GF-D8 (cell line): Measurements from ENCODE around the gene GNPDA1.

ENCODE experiments used
- DNase-seq: peaks from one replicate; lab custom pipeline; 2025; lab: John Stamatoyannopoulos, UW

Gene GNPDA1

DNA sequence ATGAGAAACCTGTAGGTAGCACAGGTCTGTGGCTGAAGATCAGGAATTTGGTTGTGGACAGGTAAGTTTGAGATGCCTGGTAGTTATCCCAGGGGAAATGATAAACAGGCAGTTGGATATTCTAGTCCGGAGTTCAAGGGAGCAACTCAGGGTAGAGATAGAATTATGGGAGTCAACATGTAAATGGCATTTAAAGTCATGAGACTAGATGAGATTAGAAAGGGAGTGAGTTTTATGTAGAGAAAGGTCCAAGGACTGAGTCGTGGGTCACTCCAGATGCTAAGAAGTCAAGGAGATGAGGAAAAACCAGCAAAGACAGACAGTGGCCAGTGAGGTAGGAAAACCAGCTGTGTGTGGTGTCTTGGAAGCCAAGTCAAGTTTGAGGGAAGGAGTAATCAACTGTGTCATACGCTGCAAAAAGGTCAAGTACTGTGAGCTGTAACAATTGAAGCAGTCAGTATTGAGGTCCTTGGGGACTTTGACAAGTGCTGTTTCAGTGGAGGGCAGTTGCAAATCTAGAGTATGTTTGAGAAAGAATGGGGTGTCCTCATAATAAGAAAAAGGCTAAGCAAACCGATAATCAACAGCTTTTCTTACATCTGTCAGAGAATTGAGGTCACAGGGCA is 18.2 kb downstream of the GNPDA1 start:
- no peak for DNase-seq

DNA sequence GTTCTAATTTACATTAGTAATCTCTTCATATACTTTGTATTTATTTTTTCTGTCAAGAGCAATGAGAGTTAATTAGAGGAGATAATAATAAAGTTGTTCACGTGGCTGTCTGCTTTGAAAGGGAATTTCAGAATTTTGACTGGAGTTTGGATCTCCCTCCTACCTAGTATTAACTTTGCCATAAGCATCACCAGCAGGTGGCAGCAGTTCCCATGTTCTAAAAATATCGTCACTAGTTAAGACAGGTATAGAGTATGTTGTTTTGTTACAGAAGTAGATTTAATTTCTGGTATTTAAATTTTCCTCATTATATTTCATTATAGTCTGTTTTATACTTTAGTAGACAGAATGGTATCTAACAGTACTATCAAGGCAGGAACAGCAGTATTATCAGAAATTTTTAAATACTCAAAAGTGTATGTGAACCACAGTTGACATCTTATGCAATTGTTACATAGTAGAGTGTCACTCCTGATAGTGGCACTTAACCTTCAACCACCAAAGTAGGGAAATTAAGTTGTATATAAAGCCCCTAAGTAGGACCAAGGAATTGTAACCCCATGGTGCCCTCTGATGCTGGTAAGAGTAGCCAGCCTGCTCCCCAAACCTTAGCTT is 20.4 kb downstream of the GNPDA1 start:
- DNase-seq: no peak

DNA sequence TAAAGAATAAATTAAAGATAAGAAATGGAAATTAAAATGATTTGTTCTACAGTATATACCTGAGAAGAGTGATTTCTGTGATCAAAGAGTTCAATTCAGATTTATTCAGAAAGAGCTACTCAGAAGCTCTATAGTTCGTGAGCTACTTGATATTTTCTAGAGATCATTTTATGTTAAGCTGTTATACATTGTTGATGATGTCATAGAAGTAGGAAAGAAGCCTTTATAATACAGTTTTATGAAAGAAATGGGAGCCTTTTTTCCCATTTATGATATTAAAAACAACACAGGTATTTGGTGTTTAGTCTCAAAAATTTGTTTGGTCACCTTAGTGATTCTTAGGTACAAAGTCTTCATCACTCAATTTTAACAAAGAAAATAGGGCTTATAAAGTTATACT is 23.1 kb downstream of the GNPDA1 start:
- no peak for DNase-seq

DNA sequence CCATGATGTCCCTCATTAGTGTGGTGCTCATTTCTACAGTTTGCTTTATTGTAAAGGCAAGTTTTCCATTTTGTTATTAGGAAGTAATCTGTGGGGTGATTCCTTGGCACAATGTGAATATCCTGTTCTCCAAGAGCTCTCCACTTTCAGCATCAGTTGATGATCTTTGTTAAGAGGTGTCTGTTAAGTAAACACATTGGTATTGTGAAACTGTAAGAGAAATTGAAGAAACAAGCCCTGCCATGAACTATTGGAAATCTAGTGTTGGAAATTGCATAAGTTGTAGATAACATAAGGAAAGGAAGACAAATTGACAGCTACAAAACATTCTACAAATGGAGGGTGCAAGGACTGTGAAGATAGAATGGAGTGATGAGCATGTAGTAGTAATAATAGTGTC is 26.8 kb downstream of the GNPDA1 start:
- no peak for DNase-seq

DNA sequence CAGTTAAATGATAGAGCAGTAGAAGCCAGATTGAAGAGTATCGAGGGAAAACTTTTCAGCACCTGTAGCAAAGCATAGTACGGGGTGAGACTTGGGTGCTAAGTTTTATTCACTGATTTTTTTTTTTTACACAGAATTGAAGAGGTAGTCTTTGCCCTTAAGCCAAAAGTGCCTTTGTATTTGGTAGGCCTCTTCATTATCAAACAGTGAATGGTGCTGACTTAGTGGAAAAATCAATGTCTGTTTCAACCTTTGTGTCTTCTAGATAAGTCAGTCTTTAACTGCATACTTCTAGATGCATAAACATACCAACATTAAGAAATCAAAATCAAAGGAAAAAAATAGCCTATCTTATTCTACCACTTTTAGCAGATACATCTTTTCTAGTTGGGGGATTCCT is 30.2 kb downstream of the GNPDA1 start:
- no peak for DNase-seq

- DNase-seq: no peak
Measured at GRCh38 chr5:141978389-141978788, 34.4 kb downstream of the GNPDA1 start.

DNA sequence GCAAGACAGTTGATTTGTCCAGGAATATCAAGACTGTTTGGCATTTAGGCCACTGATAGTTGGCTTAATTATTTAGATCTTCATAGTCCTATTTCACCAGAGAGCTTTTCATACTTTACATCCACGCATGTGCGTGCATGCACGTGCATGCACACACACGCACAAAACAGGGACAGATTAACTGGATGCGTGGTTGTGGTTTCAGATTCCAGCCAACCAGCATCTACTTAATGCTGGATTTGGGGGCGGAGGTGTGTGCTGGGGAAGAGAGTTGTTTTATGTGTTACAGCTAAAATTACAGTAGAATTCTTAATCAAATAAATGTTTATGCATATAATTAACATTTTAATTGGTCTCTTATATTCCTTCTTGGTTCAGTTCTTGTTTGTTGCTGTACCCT is 36.7 kb downstream of the GNPDA1 start:
- no peak for DNase-seq

DNA sequence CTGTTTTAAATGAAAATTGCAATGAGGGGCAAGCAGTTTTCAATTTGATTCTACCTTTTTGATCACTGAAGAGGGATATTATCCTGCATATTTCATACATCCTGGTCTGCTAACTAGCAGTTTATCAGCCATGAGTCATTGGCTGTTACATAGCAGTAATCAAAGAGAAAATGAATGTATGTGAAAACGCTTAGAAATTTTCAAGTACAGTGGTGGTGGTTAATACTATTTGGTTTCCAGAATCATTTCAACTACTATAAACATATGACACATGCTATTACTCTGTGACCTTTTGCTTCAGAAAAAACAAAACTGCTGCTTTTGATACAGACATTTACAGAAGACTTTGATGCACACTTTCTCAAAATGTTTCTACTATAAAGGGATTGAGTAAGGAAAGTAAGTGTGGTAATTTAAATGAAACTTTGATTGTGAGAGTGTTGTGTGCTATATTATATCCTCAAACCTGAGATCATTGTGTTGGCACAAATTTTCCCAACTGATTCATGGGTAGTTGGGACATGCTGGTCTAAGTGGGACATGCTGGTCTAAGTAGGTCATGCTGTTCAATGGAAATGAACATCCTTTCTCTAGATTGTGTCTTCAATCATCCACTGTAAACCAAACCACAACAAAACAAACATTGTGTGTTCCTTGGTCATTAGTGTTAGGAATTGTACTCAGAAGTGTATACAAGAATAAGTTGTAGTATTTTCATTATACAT is 38.8 kb downstream of the GNPDA1 start:
- DNase-seq: no peak

GRCh38 chr5:141969783-141970771 is 42.8 kb downstream of the GNPDA1 start:
- peak; percentile 68 for DNase-seq

DNA sequence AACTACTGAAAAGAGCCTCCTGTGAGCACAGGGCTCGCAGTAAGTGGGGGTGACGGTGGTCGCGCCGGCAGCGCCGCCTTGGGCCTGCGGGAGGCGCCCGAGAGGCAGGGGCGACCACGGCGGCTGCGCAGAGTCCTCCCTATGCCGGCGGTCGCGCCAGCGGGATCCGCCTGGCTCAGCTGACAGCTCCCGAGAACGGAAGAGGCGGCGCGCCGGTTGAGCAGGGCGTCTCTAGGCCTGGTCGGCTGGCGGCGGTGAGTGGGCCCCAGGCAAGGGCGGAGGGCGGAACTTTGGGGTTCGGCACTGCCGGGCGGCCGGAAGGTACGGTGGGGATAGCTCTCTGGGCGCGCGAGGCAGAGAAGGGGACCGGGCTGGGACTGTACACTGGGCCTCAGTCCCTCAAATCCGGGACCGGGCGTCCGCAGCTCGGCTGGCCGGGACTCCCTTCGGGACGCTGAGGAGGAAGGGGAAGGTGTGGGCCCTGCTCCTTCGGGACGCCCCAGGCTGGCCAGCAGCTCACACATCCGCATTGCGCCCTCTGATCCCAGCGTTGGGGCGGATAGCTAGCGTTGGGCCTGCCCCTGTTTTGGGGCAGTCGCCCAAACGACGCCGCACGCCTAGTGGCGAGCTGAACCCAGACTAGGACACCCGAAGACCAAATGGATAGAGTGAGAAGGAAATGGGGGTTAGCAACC is 43.8 kb downstream of the GNPDA1 start, which contains the start of gene RNF14:
RNF14 (plus strand) TSS at position 192 of the 695 bp plus-strand sequence. CDS start 4,484 bp downstream, outside the sequence.
- DNase-seq: peak; percentile 83

DNA sequence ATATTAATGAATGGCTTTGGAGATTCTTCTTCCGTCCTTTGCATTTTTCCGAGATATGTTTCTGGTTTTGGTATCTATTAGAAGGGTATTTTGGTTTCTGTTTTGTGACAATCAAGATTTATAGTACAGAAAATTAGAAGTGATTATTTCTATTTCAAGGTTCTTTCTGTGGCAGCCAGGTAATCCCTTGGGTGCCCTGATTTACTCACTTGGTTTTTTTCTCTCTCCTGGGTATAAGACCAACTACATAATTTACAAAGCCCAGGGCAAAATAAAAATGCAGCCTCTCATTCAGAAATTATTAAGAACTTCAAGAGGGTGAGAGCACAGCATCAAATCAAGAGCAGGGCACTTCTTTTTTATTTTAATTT is 45.9 kb downstream of the GNPDA1 start:
- no peak for DNase-seq

DNA sequence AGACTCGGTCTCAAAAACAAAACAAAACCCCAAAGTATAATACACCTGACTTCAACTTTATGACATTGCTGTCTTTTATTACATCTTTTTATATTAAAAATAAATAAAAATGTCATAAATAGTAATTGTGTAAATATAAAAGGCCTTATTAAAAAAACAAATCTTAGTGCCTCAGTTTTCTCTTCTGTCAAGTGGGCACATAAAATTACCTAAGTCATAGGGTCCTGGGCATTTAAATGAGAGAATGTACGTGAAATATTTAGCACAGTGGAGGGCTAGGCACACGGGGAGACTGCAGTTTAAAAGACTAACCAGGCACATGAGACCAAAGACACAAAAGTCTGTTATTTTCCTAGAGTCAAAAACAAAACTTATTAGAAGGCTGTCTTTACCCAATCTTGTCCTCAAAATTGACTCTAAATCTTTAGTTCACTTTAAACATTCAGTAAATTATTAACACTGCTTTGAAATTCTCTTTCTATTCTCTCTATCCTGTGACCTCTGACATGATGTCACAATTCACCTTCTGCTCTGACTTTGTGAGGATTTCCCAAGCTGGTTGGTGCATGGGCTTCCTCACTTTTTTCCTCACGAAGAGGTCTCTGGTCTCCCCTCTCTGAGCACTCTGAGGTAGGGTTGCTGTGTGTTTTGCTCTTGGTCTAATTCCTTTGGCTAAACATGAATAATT is 46.4 kb downstream of the GNPDA1 start:
- no peak for DNase-seq

GRCh38 chr5:141965071-141965470 is 47.8 kb downstream of the GNPDA1 start:
- no peak for DNase-seq

GRCh38 chr5:141963701-141964100 is 49.1 kb downstream of the GNPDA1 start:
- no peak for DNase-seq

GRCh38 chr5:141961466-141961865 is 51.4 kb downstream of the GNPDA1 start:
- DNase-seq: no peak

- DNase-seq: peak; percentile 73
Measured at GRCh38 chr5:141960449-141961323, 52.1 kb downstream of the GNPDA1 start.

- no peak for DNase-seq
Measured at GRCh38 chr5:141960018-141960417, 52.8 kb downstream of the GNPDA1 start.

GRCh38 chr5:141958546-141959172 is 54.2 kb downstream of the GNPDA1 start:
- no peak for DNase-seq

DNA sequence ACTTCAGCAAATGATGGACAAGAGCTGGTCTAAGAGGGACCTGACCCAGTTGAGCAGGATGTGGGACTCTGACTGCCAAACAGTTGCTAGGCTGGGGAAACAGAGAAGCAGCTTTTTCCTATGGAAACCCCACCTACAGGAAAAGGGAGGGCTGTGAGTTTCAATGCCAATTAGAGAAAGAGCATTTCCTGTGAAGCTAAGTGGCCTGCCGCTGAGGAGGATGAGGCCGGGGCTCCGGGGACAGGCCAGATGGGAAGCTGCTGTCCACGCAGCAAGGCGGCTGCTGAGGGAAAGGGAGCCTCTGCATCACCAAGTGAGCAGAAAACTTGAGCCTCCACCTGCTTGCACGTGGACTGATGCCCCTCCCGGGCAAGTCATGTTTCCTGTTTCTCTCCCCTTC is 54.7 kb downstream of the GNPDA1 start, which contains the start of gene PCDH12:
PCDH12 (minus strand) TSS at position 90 of the 400 bp plus-strand sequence. CDS start 351 bp downstream, outside the sequence.
- DNase-seq: peak; percentile 41
